CD14-positive monocyte (primary cell): Measurements from ENCODE around the gene EFHB. TPM values are rescaled to one million over a fixed set of nuclear protein-coding genes. Genes with fewer than 3 reads are reported as not detected.

Experiments used
- DNase-seq, 3 donors: peaks; one replicate each; pipeline ENCODE4 v3.0.0-alpha.2; 2011 to 2022
- H2AFZ ChIP-seq: 2 replicates; pipeline ENCODE4 v1.6.0; 2012; ENCODE audit warnings: mild to moderate bottlenecking, low read depth, low read length, inconsistent platforms; ENCODE audit not compliant: insufficient read depth, poor library complexity, severe bottlenecking
- H3K27ac ChIP-seq, 2 donors: 1 replicate in 1 of 2; 2 replicates in 1 of 2; pipeline ENCODE4 v1.5.1; 2012 to 2013; ENCODE audit warnings: low read length in 2 of 2, control low read depth in 1 of 2, inconsistent platforms in 1 of 2, low read depth in 1 of 2, mild to moderate bottlenecking in 1 of 2
- H3K27me3 ChIP-seq, 2 donors: one replicate each; pipeline versions ENCODE4 v1.6.0 to v1.6.1; 2011 to 2013; ENCODE audit warnings: low read length in 2 of 2; ENCODE audit not compliant: control insufficient read depth in 2 of 2, insufficient read depth in 2 of 2
- H3K36me3 ChIP-seq, 2 donors: replicated peaks in 1 of 2; 1 replicate in 1 of 2; 2 replicates in 1 of 2; pipeline versions ENCODE4 v1.5.1 to v1.6.1; 2012 to 2013; ENCODE audit warnings: low read length in 2 of 2, control low read depth in 1 of 2, inconsistent platforms in 1 of 2, mild to moderate bottlenecking in 1 of 2; ENCODE audit not compliant: insufficient read depth in 2 of 2, control insufficient read depth in 1 of 2
- H3K4me1 ChIP-seq, 2 donors: 1 replicate in 1 of 2; 2 replicates in 1 of 2; pipeline versions ENCODE4 v1.5.1 to v1.6.1; 2012 to 2013; ENCODE audit warnings: low read length in 2 of 2, control low read depth in 1 of 2, inconsistent platforms in 1 of 2, mild to moderate bottlenecking in 1 of 2, moderate library complexity in 1 of 2; ENCODE audit not compliant: insufficient read depth in 2 of 2, control insufficient read depth in 1 of 2
- H3K4me2 ChIP-seq: replicated peaks from 2 replicates; pipeline ENCODE3; 2012; ENCODE audit warnings: low read length, moderate library complexity, mild to moderate bottlenecking; ENCODE audit not compliant: poor library complexity, severe bottlenecking; ENCODE audit errors: extremely low read depth
- H3K4me3 ChIP-seq, 3 experiments: fragments of 200-600 bp in 1 of 3; sonication (generic) in 1 of 3; replicated peaks in 1 of 3; 1 replicate in 2 of 3; 2 replicates in 1 of 3; pipeline ENCODE4 v1.5.1; 2011 to 2013; ENCODE audit warnings: low read length in 3 of 3, mild to moderate bottlenecking in 3 of 3, control low read depth in 2 of 3, low read depth in 2 of 3, inconsistent platforms in 1 of 3, moderate library complexity in 1 of 3
- H3K79me2 ChIP-seq: 2 replicates; pipeline ENCODE4 v1.6.0; 2012; ENCODE audit warnings: mild to moderate bottlenecking, control low read depth, inconsistent platforms, low read length, moderate library complexity; ENCODE audit not compliant: insufficient read depth
- H3K9ac ChIP-seq: 2 replicates; pipeline ENCODE4 v1.6.0; 2017; ENCODE audit warnings: low read length, mild to moderate bottlenecking; ENCODE audit not compliant: insufficient read depth, poor library complexity, severe bottlenecking
- H3K9me3 ChIP-seq, 2 donors: replicated peaks in 1 of 2; 1 replicate in 1 of 2; 2 replicates in 1 of 2; pipeline versions ENCODE4 v1.5.1 to v1.6.1; 2012 to 2013; ENCODE audit warnings: low read length in 2 of 2, control low read depth in 1 of 2; ENCODE audit not compliant: control insufficient read depth in 1 of 2, insufficient read depth in 1 of 2
- H4K20me1 ChIP-seq: 2 replicates; pipeline ENCODE4 v1.6.0; 2012; ENCODE audit warnings: mild to moderate bottlenecking, low read length, control low read depth, moderate library complexity; ENCODE audit not compliant: insufficient read depth
- H3K27ac Mint-ChIP-seq, 7 donors: one replicate each; pipeline ENCODE4 v1.8.0; 2020; ENCODE audit warnings: mild to moderate bottlenecking in 7 of 7, mixed read lengths in 7 of 7, moderate library complexity in 6 of 7, inconsistent platforms in 2 of 7
- H3K27me3 Mint-ChIP-seq, 3 donors: one replicate each; pipeline ENCODE4 v1.8.0; 2021 to 2022; ENCODE audit warnings: low read depth in 3 of 3, mild to moderate bottlenecking in 3 of 3, mixed read lengths in 3 of 3, moderate library complexity in 3 of 3, inconsistent platforms in 1 of 3
- H3K36me3 Mint-ChIP-seq, 2 donors: one replicate each; pipeline ENCODE4 v1.8.0; 2020; ENCODE audit warnings: mixed read lengths in 2 of 2, inconsistent platforms in 1 of 2, mild to moderate bottlenecking in 1 of 2
- H3K4me1 Mint-ChIP-seq: one replicate; pipeline ENCODE4 v1.8.0; 2020; ENCODE audit warnings: mild to moderate bottlenecking, mixed read lengths
- H3K4me3 Mint-ChIP-seq, 2 donors: one replicate each; pipeline ENCODE4 v1.8.0; 2020; ENCODE audit warnings: mild to moderate bottlenecking in 2 of 2, mixed read lengths in 2 of 2, moderate library complexity in 1 of 2
- H3K9me3 Mint-ChIP-seq, 7 donors: one replicate each; pipeline ENCODE4 v1.8.0; 2020 to 2022; ENCODE audit warnings: mixed read lengths in 7 of 7, mild to moderate bottlenecking in 6 of 7, moderate library complexity in 6 of 7, inconsistent platforms in 2 of 7
- intact Hi-C, 2 donors: fragments of 100-400 bp; cut with micrococcal nuclease; formaldehyde crosslinking; loops; one replicate each; pipeline versions ENCODE4 v1.15.0 to v1.15.1; 2023
- polyA plus RNA-seq, 3 donors: library from polyadenylated mRNA; depleted of rRNA in 1 of 3; unstranded in 2 of 3; stranded (reverse) in 1 of 3; fragments of 300-500 nt in 2 of 3; fragments of >200 nt in 1 of 3; fragmentation: Illumina TruSeq in 2 of 3; gene quantifications; 1 replicate in 2 of 3; 2 replicates in 1 of 3; pipeline ENCODE4 v1.2.3, GENCODE V29; 2012 to 2021
- TF ChIP-seq, protein P1 (sequence below): fragments of 200-600 bp; IDR thresholded peaks from one replicate; pipeline ENCODE4 v1.8.0; 2022; ENCODE audit warnings: antibody characterized with exemption, mild to moderate bottlenecking

Gene EFHB
- polyA plus RNA-seq, 3 donors: 0.16 to 0.80 (median 0.73) TPM

DNA sequence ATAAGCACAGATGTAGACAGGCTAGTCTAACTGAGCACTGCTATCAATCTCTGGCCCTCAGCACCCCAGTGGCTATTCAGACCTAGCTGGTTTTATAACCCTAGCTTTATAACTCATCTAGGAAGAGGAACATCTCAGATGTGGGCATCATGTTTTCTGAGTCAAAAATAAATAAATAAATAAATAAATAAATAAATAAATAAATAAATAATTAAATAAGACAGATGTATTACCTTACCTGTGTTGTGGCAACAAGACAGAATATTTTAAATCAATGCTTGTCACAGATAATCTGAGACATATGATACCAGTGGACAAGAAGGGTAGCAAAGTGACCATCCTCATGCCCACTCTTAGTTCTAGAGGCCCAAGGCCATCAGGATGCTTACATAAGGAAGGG is 52.2 kb downstream of the EFHB start:
- Mint-ChIP-seq H3K9me3 (no peaks in the 10 kb centered on the region), H3K27ac (no peak overlapping the region), H3K4me3 (no peak overlapping the region), H3K4me1 (peaks cover 9% of the 10 kb centered on the region), H3K36me3 (no peaks in the 10 kb centered on the region), H3K27me3 (peaks cover 0 to 2% (median 0%) of the 10 kb centered on the region in 3 donors)
- Histone ChIP-seq H3K36me3 (no peaks in the 10 kb centered on the region), H3K4me1 (no peaks in the 10 kb centered on the region), H3K79me2 (no peaks in the 10 kb centered on the region), H2AFZ (no peak overlapping the region), H3K4me3 (no peak overlapping the region), H3K9me3 (no peaks in the 10 kb centered on the region), H3K9ac (no peak overlapping the region), H4K20me1 (no peaks in the 10 kb centered on the region), H3K27me3 (no peaks in the 10 kb centered on the region), H3K4me2 (no peak overlapping the region), H3K27ac (no peak overlapping the region)
- TF ChIP-seq, protein P1, sequence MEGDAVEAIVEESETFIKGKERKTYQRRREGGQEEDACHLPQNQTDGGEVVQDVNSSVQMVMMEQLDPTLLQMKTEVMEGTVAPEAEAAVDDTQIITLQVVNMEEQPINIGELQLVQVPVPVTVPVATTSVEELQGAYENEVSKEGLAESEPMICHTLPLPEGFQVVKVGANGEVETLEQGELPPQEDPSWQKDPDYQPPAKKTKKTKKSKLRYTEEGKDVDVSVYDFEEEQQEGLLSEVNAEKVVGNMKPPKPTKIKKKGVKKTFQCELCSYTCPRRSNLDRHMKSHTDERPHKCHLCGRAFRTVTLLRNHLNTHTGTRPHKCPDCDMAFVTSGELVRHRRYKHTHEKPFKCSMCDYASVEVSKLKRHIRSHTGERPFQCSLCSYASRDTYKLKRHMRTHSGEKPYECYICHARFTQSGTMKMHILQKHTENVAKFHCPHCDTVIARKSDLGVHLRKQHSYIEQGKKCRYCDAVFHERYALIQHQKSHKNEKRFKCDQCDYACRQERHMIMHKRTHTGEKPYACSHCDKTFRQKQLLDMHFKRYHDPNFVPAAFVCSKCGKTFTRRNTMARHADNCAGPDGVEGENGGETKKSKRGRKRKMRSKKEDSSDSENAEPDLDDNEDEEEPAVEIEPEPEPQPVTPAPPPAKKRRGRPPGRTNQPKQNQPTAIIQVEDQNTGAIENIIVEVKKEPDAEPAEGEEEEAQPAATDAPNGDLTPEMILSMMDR: no peak
- intact Hi-C loops: no loop called here
- DNase-seq: no peak

DNA sequence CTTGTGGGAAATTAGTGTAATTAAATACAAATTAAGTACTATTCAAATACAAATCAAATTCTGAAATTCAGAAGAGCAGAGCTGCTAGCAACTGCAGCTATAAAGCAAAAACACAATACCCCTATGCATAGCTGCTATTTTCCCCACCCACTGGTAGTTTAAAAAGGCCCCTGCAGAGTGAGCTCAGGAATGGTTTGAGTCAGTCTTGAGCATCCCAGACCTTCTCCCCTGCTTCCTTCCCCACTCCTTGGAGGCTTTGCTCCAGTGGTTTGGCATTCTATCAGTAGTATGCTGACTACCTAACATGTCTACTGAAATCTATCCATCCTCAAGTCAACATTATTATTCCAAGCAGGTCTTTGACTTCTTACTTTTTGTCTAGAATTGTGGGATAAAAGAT is 53.0 kb downstream of the EFHB start:
- H4K20me1 ChIP-seq: no peaks in the 10 kb centered on the region
- Mint-ChIP-seq H3K27ac (no peak overlapping the region), H3K27me3 (peaks cover 0 to 2% (median 0%) of the 10 kb centered on the region in 3 donors), H3K36me3 (no peaks in the 10 kb centered on the region), H3K4me3 (no peak overlapping the region), H3K4me1 (peaks cover 9% of the 10 kb centered on the region), H3K9me3 (peaks cover 0 to 3% (median 0%) of the 10 kb centered on the region in 7 donors)
- H3K27me3 ChIP-seq: no peaks in the 10 kb centered on the region
- no peaks in the 10 kb centered on the region for H3K9me3 ChIP-seq
- no peak overlapping the region for H3K4me2 ChIP-seq
- H3K4me1 ChIP-seq: no peaks in the 10 kb centered on the region
- TF ChIP-seq, protein P1: no peak
- intact Hi-C loops: no loop called here
- H3K79me2 ChIP-seq: no peaks in the 10 kb centered on the region
- no peak overlapping the region for H3K4me3 ChIP-seq
- DNase-seq: no peak
- no peak overlapping the region for H3K9ac ChIP-seq
- H3K36me3 ChIP-seq: no peaks in the 10 kb centered on the region
- no peak overlapping the region for H2AFZ ChIP-seq
- no peak overlapping the region for H3K27ac ChIP-seq
